CD4-positive, alpha-beta T cell treated with Interleukin-2 at 100 ng/mL for 4 hours (primary cell): ENCODE results near the gene PHYKPL.

ENCODE experiments used
- DNase-seq: peaks from one replicate; pipeline ENCODE4 v3.0.0-alpha.2; 2020; ENCODE audit warnings: low spot score

PHYKPL gene

GRCh38 chr5:178232124-178232919, at the start of gene PHYKPL:
PHYKPL (minus strand) TSS chr5:178232802; CDS start chr5:178232550, 252 bp downstream.
- peak; percentile 63 for DNase-seq

GRCh38 chr5:178282391-178282790, 49.8 kb upstream of the PHYKPL start:
- no peak for DNase-seq

- DNase-seq, result no peak
Measured at GRCh38 chr5:178281331-178281730, 48.7 kb upstream of the PHYKPL start.

GRCh38 chr5:178280631-178281030, 48.0 kb upstream of the PHYKPL start:
- DNase-seq, result no peak

- peak; percentile 52 for DNase-seq
Measured at GRCh38 chr5:178279723-178280438, 47.3 kb upstream of the PHYKPL start.

- no peak for DNase-seq
Measured at GRCh38 chr5:178279026-178279722, 46.6 kb upstream of the PHYKPL start.

- DNase-seq, result no peak
Measured at GRCh38 chr5:178278358-178279023, 45.9 kb upstream of the PHYKPL start.

GRCh38 chr5:178277866-178278265, 45.3 kb upstream of the PHYKPL start:
- no peak for DNase-seq

GRCh38 chr5:178277346-178277745, 44.7 kb upstream of the PHYKPL start:
- DNase-seq, result no peak

- DNase-seq, result no peak
Measured at GRCh38 chr5:178274781-178275537, 42.4 kb upstream of the PHYKPL start.

GRCh38 chr5:178273665-178274541, 41.3 kb upstream of the PHYKPL start:
- no peak for DNase-seq

GRCh38 chr5:178273041-178273440, 40.4 kb upstream of the PHYKPL start:
- DNase-seq, result no peak

- no peak for DNase-seq
Measured at GRCh38 chr5:178272591-178272990, 40.0 kb upstream of the PHYKPL start.

GRCh38 chr5:178271726-178272479, 39.3 kb upstream of the PHYKPL start:
- DNase-seq, result no peak

- no peak for DNase-seq
Measured at GRCh38 chr5:178271231-178271630, 38.6 kb upstream of the PHYKPL start.

GRCh38 chr5:178269499-178269898, 36.9 kb upstream of the PHYKPL start:
- no peak for DNase-seq

- no peak for DNase-seq
Measured at GRCh38 chr5:178267876-178268275, 35.3 kb upstream of the PHYKPL start.

GRCh38 chr5:178267245-178267644, 34.6 kb upstream of the PHYKPL start:
- DNase-seq, result no peak

- no peak for DNase-seq
Measured at GRCh38 chr5:178266581-178266980, 34.0 kb upstream of the PHYKPL start.

- DNase-seq, result no peak
Measured at GRCh38 chr5:178265746-178266145, 33.1 kb upstream of the PHYKPL start.
